Fibroblast of lung (primary cell): Measurements from ENCODE around the gene CCT8.

Experiments
- EZH2 ChIP-seq: IDR thresholded peaks from 2 replicates; pipeline ENCODE4 v1.5.1; 2012; ENCODE audit warnings: low read length, control low read depth, mild to moderate bottlenecking; ENCODE audit errors: missing control alignments
- TF ChIP-seq, protein P1 (sequence below), 2 donors: IDR thresholded peaks in 1 of 2; conservative IDR thresholded peaks in 1 of 2; 1 replicate in 1 of 2; 2 replicates in 1 of 2; pipeline ENCODE4 v1.5.1; 2011 to 2012; ENCODE audit warnings: low read length in 2 of 2, control low read depth in 1 of 2, inconsistent platforms in 1 of 2, low read depth in 1 of 2, mild to moderate bottlenecking in 1 of 2

- TF ChIP-seq, protein P1, sequence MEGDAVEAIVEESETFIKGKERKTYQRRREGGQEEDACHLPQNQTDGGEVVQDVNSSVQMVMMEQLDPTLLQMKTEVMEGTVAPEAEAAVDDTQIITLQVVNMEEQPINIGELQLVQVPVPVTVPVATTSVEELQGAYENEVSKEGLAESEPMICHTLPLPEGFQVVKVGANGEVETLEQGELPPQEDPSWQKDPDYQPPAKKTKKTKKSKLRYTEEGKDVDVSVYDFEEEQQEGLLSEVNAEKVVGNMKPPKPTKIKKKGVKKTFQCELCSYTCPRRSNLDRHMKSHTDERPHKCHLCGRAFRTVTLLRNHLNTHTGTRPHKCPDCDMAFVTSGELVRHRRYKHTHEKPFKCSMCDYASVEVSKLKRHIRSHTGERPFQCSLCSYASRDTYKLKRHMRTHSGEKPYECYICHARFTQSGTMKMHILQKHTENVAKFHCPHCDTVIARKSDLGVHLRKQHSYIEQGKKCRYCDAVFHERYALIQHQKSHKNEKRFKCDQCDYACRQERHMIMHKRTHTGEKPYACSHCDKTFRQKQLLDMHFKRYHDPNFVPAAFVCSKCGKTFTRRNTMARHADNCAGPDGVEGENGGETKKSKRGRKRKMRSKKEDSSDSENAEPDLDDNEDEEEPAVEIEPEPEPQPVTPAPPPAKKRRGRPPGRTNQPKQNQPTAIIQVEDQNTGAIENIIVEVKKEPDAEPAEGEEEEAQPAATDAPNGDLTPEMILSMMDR (conservative IDR thresholded peaks at IDR 0.05 in 1 of 2, IDR thresholded peaks at IDR 0.05 in 1 of 2; ENCODE audit: low read depth in 1 of 2, low read length in 2 of 2): no peak
- no peak for TF ChIP-seq EZH2
These were observed 2.4 kb upstream of the CCT8 start for GRCh38 chr21:29075706-29076466.
